ENCODE data around the gene FAM120AOS. TPM values are rescaled to one million over a fixed set of nuclear protein-coding genes. Genes with fewer than 3 reads are reported as not detected.

The FAM120AOS gene
- total RNA-seq, 1 donor from 2014 or later = 38.7 TPM

DNA sequence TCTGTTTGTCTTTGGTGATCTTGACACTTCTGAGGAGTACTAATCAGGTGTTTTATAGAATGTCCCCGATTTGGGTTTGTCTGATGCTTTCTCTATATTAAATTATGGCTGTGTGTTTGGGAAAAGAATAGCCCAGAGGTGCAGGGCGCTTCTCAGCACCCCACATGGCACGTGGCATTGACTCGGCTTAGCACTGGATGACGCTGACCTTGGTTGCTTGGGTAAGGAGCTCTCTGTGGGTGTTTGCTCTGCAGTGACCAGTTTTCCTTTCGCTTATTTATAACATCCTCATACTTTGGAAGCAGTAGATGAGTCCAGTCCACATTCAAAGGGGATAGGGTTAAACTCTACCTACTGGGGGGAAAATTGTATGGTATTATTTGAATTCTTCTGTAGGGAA, 12.5 kb upstream of the FAM120AOS start:
- no peak for DNase-seq (ENCODE audit: low spot score)
- no peaks in the 10 kb centered on the region for H3K27me3 Mint-ChIP-seq (ENCODE audit: unreplicated experiment)
- H3K27ac Mint-ChIP-seq (ENCODE audit: unreplicated experiment) = no peak overlapping the region
- TF ChIP-seq, protein P1, sequence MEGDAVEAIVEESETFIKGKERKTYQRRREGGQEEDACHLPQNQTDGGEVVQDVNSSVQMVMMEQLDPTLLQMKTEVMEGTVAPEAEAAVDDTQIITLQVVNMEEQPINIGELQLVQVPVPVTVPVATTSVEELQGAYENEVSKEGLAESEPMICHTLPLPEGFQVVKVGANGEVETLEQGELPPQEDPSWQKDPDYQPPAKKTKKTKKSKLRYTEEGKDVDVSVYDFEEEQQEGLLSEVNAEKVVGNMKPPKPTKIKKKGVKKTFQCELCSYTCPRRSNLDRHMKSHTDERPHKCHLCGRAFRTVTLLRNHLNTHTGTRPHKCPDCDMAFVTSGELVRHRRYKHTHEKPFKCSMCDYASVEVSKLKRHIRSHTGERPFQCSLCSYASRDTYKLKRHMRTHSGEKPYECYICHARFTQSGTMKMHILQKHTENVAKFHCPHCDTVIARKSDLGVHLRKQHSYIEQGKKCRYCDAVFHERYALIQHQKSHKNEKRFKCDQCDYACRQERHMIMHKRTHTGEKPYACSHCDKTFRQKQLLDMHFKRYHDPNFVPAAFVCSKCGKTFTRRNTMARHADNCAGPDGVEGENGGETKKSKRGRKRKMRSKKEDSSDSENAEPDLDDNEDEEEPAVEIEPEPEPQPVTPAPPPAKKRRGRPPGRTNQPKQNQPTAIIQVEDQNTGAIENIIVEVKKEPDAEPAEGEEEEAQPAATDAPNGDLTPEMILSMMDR (IDR thresholded peaks at IDR 0.05; ENCODE audit: unreplicated experiment) = no peak
- no peaks in the 10 kb centered on the region for H3K36me3 Mint-ChIP-seq (ENCODE audit: low read depth, unreplicated experiment)
- H3K9me3 Mint-ChIP-seq (ENCODE audit: unreplicated experiment) = no peaks in the 10 kb centered on the region
- no peak overlapping the region for H3K4me3 Mint-ChIP-seq (ENCODE audit: unreplicated experiment)
- H3K4me1 Mint-ChIP-seq (ENCODE audit: unreplicated experiment) = peaks cover 50% of the 10 kb centered on the region

DNA sequence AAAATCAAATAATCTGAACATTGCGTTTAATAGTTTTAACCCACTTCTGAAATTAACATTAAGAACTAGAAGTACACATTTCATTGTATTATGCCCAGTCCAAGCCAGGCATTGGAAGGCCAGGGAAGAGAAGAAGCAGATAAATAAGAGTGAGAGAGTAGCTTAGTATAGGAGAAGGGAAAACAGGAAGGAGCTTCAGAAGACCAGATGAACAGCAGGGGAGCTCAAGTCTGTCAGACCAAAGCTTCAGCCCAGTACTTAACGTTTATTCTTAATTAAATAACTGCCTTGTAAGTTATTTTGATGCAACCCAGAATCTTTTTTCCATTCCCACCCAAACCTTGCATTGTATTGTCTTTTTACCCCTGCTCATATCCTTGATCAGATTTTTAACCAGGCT, 11.5 kb upstream of the FAM120AOS start:
- Mint-ChIP-seq H3K27ac (ENCODE audit: unreplicated experiment) (peak overlapping the region; percentile 81), H3K27me3 (ENCODE audit: unreplicated experiment) (no peaks in the 10 kb centered on the region), H3K4me1 (ENCODE audit: unreplicated experiment) (peaks cover 52% of the 10 kb centered on the region), H3K4me3 (ENCODE audit: unreplicated experiment) (no peak overlapping the region), H3K9me3 (ENCODE audit: unreplicated experiment) (no peaks in the 10 kb centered on the region), H3K36me3 (ENCODE audit: low read depth, unreplicated experiment) (no peaks in the 10 kb centered on the region)
- no peak for DNase-seq (ENCODE audit: low spot score)
- TF ChIP-seq, protein P1 (IDR thresholded peaks at IDR 0.05; ENCODE audit: unreplicated experiment) = no peak

DNA sequence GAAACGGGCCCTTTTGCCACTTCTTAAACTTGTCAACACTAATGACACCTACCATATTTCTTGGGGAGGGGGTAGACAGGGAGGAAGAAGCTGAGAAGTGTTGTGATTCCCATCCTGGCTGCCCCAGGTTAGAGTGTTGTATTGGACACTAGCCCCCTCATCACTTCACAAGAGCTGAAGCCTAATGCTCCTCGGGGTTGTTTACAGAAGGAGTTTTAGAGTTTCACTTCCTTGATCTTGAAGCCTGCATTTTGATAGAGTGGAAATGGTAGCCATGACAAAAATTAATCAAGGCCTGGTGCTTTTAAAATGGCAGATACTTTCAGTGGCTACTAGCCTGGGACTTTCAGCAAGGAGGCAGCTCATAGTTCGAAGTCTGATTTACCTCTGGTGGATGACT, 11.0 kb upstream of the FAM120AOS start:
- no peak for DNase-seq (ENCODE audit: low spot score)
- Mint-ChIP-seq H3K27me3 (ENCODE audit: unreplicated experiment) (no peaks in the 10 kb centered on the region), H3K36me3 (ENCODE audit: low read depth, unreplicated experiment) (no peaks in the 10 kb centered on the region), H3K27ac (ENCODE audit: unreplicated experiment) (peak overlapping the region; percentile 81), H3K4me1 (ENCODE audit: unreplicated experiment) (peaks cover 52% of the 10 kb centered on the region), H3K9me3 (ENCODE audit: unreplicated experiment) (no peaks in the 10 kb centered on the region), H3K4me3 (ENCODE audit: unreplicated experiment) (no peak overlapping the region)
- TF ChIP-seq, protein P1 (IDR thresholded peaks at IDR 0.05; ENCODE audit: unreplicated experiment) = no peak

DNA sequence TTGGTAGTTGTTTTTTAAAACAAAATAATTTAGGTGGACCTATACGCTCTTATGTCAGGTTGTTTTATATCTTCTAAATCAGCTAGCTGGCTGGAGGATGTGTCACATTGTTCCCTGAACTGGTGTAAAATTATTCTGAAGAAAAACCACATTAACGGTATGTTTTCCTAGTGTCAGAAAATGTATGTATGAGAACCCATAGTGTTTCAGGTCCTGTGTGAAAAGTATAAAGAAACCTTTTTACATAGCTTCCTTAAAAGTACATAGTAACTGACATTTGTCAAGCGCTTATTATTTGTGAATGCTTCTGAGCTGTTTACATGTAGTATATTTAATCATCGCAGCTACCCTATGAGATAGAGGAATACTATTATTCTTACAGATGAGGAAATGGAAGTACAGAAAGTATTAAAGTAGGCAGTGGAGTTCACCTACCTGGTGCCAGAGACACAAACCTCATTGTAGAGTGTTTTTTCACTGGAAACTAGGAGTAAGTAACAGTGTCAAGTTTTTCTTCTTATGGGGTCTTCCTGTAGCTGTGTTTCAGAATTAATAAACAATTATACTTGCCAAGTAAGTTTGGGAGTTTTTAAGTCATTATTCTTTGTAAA, 10.4 kb upstream of the FAM120AOS start:
- no peak overlapping the region for H3K27ac Mint-ChIP-seq (ENCODE audit: unreplicated experiment)
- TF ChIP-seq, protein P1 (IDR thresholded peaks at IDR 0.05; ENCODE audit: unreplicated experiment) = no peak
- H3K4me3 Mint-ChIP-seq (ENCODE audit: unreplicated experiment) = no peak overlapping the region
- peaks cover 47% of the 10 kb centered on the region for H3K4me1 Mint-ChIP-seq (ENCODE audit: unreplicated experiment)
- no peaks in the 10 kb centered on the region for H3K9me3 Mint-ChIP-seq (ENCODE audit: unreplicated experiment)
- DNase-seq (ENCODE audit: low spot score) = no peak
- peaks cover 4% of the 10 kb centered on the region for H3K36me3 Mint-ChIP-seq (ENCODE audit: low read depth, unreplicated experiment)
- H3K27me3 Mint-ChIP-seq (ENCODE audit: unreplicated experiment) = peaks cover 1% of the 10 kb centered on the region

DNA sequence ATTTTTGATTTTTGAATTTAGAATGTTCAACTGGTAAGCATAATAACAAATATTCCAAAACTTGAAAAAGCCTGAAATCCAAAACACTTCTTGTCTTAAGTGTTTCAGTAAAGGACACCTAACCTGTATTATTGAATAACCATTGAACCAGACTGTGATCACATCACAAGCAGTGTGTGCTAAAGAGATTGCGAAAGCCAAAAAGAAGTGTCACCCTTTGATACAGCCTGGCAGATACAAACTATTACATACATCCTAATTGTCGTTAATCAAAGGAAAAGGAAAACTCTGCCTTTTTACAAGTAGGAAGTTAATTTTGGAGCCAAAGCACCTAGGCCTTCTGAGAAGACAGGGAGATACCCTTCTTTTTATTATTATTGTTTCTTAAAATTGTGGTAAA, 8.4 kb upstream of the FAM120AOS start:
- DNase-seq (ENCODE audit: low spot score) = no peak
- Mint-ChIP-seq H3K36me3 (ENCODE audit: low read depth, unreplicated experiment) (peaks cover 9% of the 10 kb centered on the region), H3K4me1 (ENCODE audit: unreplicated experiment) (peaks cover 36% of the 10 kb centered on the region), H3K4me3 (ENCODE audit: unreplicated experiment) (no peak overlapping the region), H3K27ac (ENCODE audit: unreplicated experiment) (no peak overlapping the region), H3K9me3 (ENCODE audit: unreplicated experiment) (no peaks in the 10 kb centered on the region), H3K27me3 (ENCODE audit: unreplicated experiment) (peaks cover 5% of the 10 kb centered on the region)
- TF ChIP-seq, protein P1 (IDR thresholded peaks at IDR 0.05; ENCODE audit: unreplicated experiment) = no peak

Measured in endothelial cell (in vitro differentiated cells).